Right lobe of liver (tissue), 6 donors: ENCODE results near the gene GJC1. TPM values are rescaled to one million over a fixed set of nuclear protein-coding genes. Genes with fewer than 3 reads are reported as not detected.

ENCODE experiments used
- ATAC-seq, 4 donors: fragments of 200-7000 bp; cut with Tn5 transposase; one replicate each; pipeline ENCODE4 v1.9.1; 2020; ENCODE audit warnings: mild to moderate bottlenecking in 4 of 4, moderate library complexity in 4 of 4
- DNase-seq, 3 donors: peaks; one replicate each; pipeline ENCODE4 v3.0.0-alpha.2; 2020
- H3K27ac ChIP-seq, 3 donors: fragments of 200-600 bp; one replicate each; pipeline ENCODE4 v1.8.0; 2022
- H3K27me3 ChIP-seq, 2 donors: fragments of 200-600 bp; one replicate each; pipeline ENCODE4 v1.8.0; 2022
- H3K36me3 ChIP-seq, 4 donors: fragments of 200-600 bp; sonication (generic) in 1 of 4; one replicate each; pipeline versions ENCODE4 v1.5.1 to v1.8.0; 2017 to 2022; ENCODE audit warnings: control low read depth in 1 of 4
- H3K4me1 ChIP-seq, 4 donors: fragments of 200-600 bp; sonication (generic) in 1 of 4; one replicate each; pipeline versions ENCODE4 v1.5.1 to v1.8.0; 2017 to 2022; ENCODE audit warnings: control low read depth in 1 of 4
- H3K4me3 ChIP-seq, 3 donors: fragments of 200-600 bp; one replicate each; pipeline ENCODE4 v1.8.0; 2022
- H3K9me3 ChIP-seq, 4 donors: fragments of 200-600 bp; sonication (generic) in 1 of 4; one replicate each; pipeline versions ENCODE4 v1.5.1 to v1.8.0; 2017 to 2022; ENCODE audit warnings: control low read depth in 1 of 4
- CTCF ChIP-seq, 4 donors: fragments of 200-600 bp in 3 of 4; fragments of 450-650 bp in 1 of 4; IDR thresholded peaks; one replicate each; pipeline versions ENCODE4 v1.5.1 to v1.8.0; 2016 to 2022; ENCODE audit warnings: antibody characterized with exemption in 4 of 4, mild to moderate bottlenecking in 2 of 4
- POLR2A ChIP-seq: fragments of 450-650 bp; IDR thresholded peaks from one replicate; pipeline ENCODE4 v1.6.1; 2017; ENCODE audit warnings: antibody characterized with exemption, mild to moderate bottlenecking
- WGBS: methylation state at CpG from one replicate; pipeline ENCODE4 v1.1.6; 2018; ENCODE audit warnings: low coverage, low lambda C conversion rate; ENCODE audit not compliant: insufficient coverage; ENCODE audit errors: missing lambda C conversion rate; 5-methylcytosine and 5-hydroxymethylcytosine counted together
- intact Hi-C, 2 donors: fragments of 100-400 bp; cut with DNase I; formaldehyde crosslinking; loops; one replicate each; pipeline versions ENCODE4 v1.11.2 to v1.14.1; 2022
- total RNA-seq, 6 experiments: library from RNA; depleted of rRNA in 2 of 6; stranded (reverse); fragments of >200 nt in 2 of 6; fragmentation: NEBNext Ultra II Directional in 3 of 6; extraction: Animal tissue kit (Norgen Biotek cat#: 25700) in 3 of 6; gene quantifications; one replicate each; pipeline versions ENCODE4 v1.1.0 to v1.2.4, GENCODE V29; 2016 to 2023
- donor health status: DM: no; HTN: yes; CAD: no.
- donor health status: DM: no; HTN: no; CAD: no.
- donor health status: DM: no; HTN: no; CAD: no.
- donor health status: DM: no; HTN: yes; CAD: no.
- donor health status: DM: no; HTN: yes; CAD: no.

Gene GJC1
- total RNA-seq, 6 experiments from 2014 or later, result 0.18 to 0.84 (median 0.33) TPM

GRCh38 chr17:44766409-44767038 is 63.6 kb downstream of the GJC1 start:
- DNase-seq (no peak), ATAC-seq (peak in 1 of 4 donors; percentile 46)
- TF ChIP-seq POLR2A, result no peak
- TF ChIP-seq CTCF (IDR thresholded peaks at IDR 0.05), result no peak
- WGBS, result 100% methylated on average over 1 of the region's 8 CpGs
- H3K27ac ChIP-seq, result no peak overlapping the region
- H3K4me1 ChIP-seq, result no peaks in the 10 kb centered on the region
- H3K27me3 ChIP-seq, result no peaks in the 10 kb centered on the region
- no peak overlapping the region for H3K4me3 ChIP-seq
- H3K9me3 ChIP-seq, result no peaks in the 10 kb centered on the region
- intact Hi-C loops, result no loop called here
- no peaks in the 10 kb centered on the region for H3K36me3 ChIP-seq

GRCh38 chr17:44765965-44766364 is 64.1 kb downstream of the GJC1 start:
- Histone ChIP-seq H3K36me3 (no peaks in the 10 kb centered on the region), H3K9me3 (no peaks in the 10 kb centered on the region), H3K4me3 (no peak overlapping the region), H3K4me1 (no peaks in the 10 kb centered on the region), H3K27ac (no peak overlapping the region), H3K27me3 (no peaks in the 10 kb centered on the region)
- ATAC-seq (no peak), DNase-seq (no peak)
- TF ChIP-seq POLR2A, result no peak
- TF ChIP-seq CTCF (IDR thresholded peaks at IDR 0.05), result no peak
- intact Hi-C loops, result no loop called here
- WGBS, result 62% methylated on average over 3 of the region's 11 CpGs

GRCh38 chr17:44763170-44763569 is 66.9 kb downstream of the GJC1 start:
- Histone ChIP-seq H3K9me3 (no peaks in the 10 kb centered on the region), H3K4me1 (peaks cover 0 to 9% (median 0%) of the 10 kb centered on the region in 4 donors), H3K27ac (no peak overlapping the region), H3K36me3 (no peaks in the 10 kb centered on the region), H3K4me3 (no peak overlapping the region), H3K27me3 (peaks cover 0 to 13% of the 10 kb centered on the region in 2 donors)
- ATAC-seq (no peak), DNase-seq (no peak)
- intact Hi-C loops, result no loop called here
- 71% methylated on average over 4 of the region's 5 CpGs for WGBS
- TF ChIP-seq POLR2A, result no peak
- TF ChIP-seq CTCF (IDR thresholded peaks at IDR 0.05), result no peak

GRCh38 chr17:44761932-44762810 is 67.9 kb downstream of the GJC1 start:
- Histone ChIP-seq H3K36me3 (no peaks in the 10 kb centered on the region), H3K4me1 (peaks cover 0 to 9% (median 0%) of the 10 kb centered on the region in 4 donors), H3K9me3 (no peaks in the 10 kb centered on the region), H3K27me3 (peaks cover 0 to 13% of the 10 kb centered on the region in 2 donors), H3K27ac (no peak overlapping the region), H3K4me3 (no peak overlapping the region)
- intact Hi-C loops, result no loop called here
- DNase-seq (no peak), ATAC-seq (no peak)
- TF ChIP-seq CTCF (IDR thresholded peaks at IDR 0.05) (no peak), POLR2A (no peak)
- WGBS, result 62% methylated on average over 9 of the region's 17 CpGs
